ENCODE data around the gene SSR3. TPM values are rescaled to one million over a fixed set of nuclear protein-coding genes. Genes with fewer than 3 reads are reported as not detected.
"Not testable (repeated sequence)": the region's sequence is repeated elsewhere in the genome, so short reads cannot be mapped to it uniquely, and the experiment has no call there.

The SSR3 gene
- total RNA-seq, 1 donor from 2014 or later: 347 TPM

GRCh38 chr3:156576051-156576450 is 21.1 kb upstream of the SSR3 start:
- DNase-seq (ENCODE audit: low read depth): no peak

- no peak for DNase-seq (ENCODE audit: low read depth)
These were observed 20.7 kb upstream of the SSR3 start for GRCh38 chr3:156575641-156576040.

- not testable (repeated sequence) for DNase-seq (ENCODE audit: low read depth)
These were observed 15.0 kb upstream of the SSR3 start for GRCh38 chr3:156569881-156570280.

GRCh38 chr3:156569016-156569415 is 14.1 kb upstream of the SSR3 start:
- not testable (repeated sequence) for DNase-seq (ENCODE audit: low read depth)

- DNase-seq (ENCODE audit: low read depth): no peak
These were observed 9.2 kb upstream of the SSR3 start for GRCh38 chr3:156563900-156564682.

- DNase-seq (ENCODE audit: low read depth): not testable (repeated sequence)
These were observed 7.6 kb upstream of the SSR3 start for GRCh38 chr3:156562486-156562885.

GRCh38 chr3:156561533-156561932 is 6.6 kb upstream of the SSR3 start:
- DNase-seq (ENCODE audit: low read depth): no peak

GRCh38 chr3:156559321-156559720 is 4.4 kb upstream of the SSR3 start:
- no peak for DNase-seq (ENCODE audit: low read depth)

- DNase-seq (ENCODE audit: low read depth): no peak
These were observed 3.5 kb upstream of the SSR3 start for GRCh38 chr3:156558389-156558788.

- DNase-seq (ENCODE audit: low read depth): no peak
These were observed 439 bp downstream of the SSR3 start for GRCh38 chr3:156554515-156554841.

GRCh38 chr3:156553705-156554356 is 1.1 kb downstream of the SSR3 start:
- DNase-seq (ENCODE audit: low read depth): no peak

GRCh38 chr3:156552973-156553372 is 1.9 kb downstream of the SSR3 start:
- DNase-seq (ENCODE audit: low read depth): no peak

GRCh38 chr3:156551746-156552145 is 3.2 kb downstream of the SSR3 start:
- peak; percentile 53 for DNase-seq (ENCODE audit: low read depth)

- DNase-seq (ENCODE audit: low read depth): no peak
These were observed 3.7 kb downstream of the SSR3 start for GRCh38 chr3:156551261-156551660.

GRCh38 chr3:156548902-156549301 is 6.0 kb downstream of the SSR3 start:
- no peak for DNase-seq (ENCODE audit: low read depth)

GRCh38 chr3:156548041-156548687 is 6.8 kb downstream of the SSR3 start:
- no peak for DNase-seq (ENCODE audit: low read depth)

- peak; percentile 85 for DNase-seq (ENCODE audit: low read depth)
These were observed 7.3 kb downstream of the SSR3 start for GRCh38 chr3:156547637-156548036.

- no peak for DNase-seq (ENCODE audit: low read depth)
These were observed 11.8 kb downstream of the SSR3 start for GRCh38 chr3:156543043-156543555.

GRCh38 chr3:156542101-156543042 is 12.5 kb downstream of the SSR3 start:
- no peak for DNase-seq (ENCODE audit: low read depth)

GRCh38 chr3:156539802-156540201 is 15.1 kb downstream of the SSR3 start:
- DNase-seq (ENCODE audit: low read depth): no peak

GRCh38 chr3:156539051-156539450 is 15.9 kb downstream of the SSR3 start:
- no peak for DNase-seq (ENCODE audit: low read depth)
